HG03558 (cell line): ENCODE measurements around the gene ARHGEF1.

Experiments used
- ATAC-seq: cut with Tn5 transposase; IDR thresholded peaks from one replicate; pipeline ENCODE4 v1.9.1; 2021; ENCODE audit warnings: moderate number of reproducible peaks; ENCODE audit not compliant: unreplicated experiment; ENCODE audit errors: extremely low read depth

Gene ARHGEF1

DNA sequence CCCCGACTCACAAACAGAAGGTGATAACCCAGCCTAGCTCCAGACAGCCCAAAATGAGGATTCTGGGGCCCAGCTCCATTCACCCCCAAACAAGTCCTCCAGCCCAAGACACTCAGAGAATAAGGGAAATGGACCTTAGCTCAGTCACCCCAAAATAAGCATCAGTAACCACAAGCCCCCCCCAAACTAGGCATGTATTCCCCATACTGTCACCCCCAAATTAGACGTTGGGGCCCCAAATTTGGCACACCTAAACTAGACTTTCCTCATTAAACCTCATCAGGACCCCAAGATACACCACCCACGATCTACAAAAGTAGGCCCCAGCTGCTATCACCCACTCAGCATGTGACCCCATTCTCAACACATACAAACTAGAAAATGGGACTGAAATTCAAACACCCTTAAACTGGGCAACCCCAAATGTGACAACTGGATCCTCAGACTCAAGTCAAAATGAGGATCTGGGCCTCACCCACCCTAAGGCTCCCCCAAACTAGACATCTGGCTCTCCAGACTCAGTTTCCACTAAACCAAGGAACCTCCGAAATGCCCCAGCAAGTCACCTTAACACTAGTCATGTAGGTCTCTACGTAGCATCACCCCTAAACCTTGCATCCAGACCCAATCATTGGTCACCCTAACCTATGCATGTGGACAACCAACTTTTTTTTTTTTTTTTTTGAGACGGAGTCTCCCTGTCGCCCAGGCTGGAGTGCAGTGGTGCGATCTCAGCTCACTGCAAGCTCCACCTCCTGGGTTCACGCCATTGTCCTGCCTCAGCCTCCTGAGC is 58.6 kb downstream of the ARHGEF1 start:
- ATAC-seq = no peak

DNA sequence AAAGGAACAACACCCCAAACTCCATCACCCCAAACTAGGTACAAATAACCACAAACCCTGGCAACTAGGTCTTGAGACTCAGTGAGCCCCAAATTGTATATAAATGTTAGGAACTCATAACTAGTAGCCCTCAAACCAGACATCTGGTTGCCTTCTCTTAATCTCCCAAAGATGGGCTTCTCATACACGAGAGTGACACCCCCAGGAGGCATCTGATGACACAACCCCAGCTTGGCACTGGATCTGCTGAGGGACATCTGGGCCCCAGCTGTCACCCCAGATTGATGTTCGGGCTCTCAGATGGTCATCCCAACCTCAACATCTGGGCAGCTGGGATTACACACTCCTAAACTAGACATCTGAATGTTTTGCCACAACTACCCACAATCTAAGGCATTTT is 61.4 kb downstream of the ARHGEF1 start:
- ATAC-seq = no peak

DNA sequence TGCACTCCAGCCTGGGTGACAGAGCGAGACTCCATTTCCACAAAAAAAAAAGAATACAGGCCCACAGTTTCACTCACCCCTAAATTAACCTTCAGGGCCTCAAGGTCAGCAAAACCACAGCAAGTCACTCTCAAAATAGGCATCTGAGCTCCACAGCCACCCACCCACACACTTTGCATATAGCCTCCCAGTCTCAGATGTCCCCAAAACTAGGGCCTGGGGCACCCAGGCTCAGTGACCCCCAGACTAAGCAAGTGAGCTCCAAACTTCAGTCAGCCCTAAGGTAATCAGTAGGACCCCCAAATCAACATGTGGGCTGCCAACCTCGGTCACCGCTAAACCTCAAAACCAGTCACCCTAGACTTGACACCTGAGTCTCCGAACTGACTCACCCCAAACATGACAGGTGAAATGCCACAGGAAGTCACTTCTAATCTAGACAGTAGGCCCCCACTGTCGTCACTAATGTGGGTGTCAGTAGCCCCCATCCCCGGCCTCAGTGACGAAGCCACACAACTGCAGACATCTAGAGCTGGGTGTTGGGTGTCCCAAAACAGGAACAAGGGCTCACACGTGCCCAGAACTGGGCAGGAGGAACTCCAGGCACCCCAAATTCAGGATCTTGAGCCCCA is 62.3 kb downstream of the ARHGEF1 start:
- ATAC-seq = peak; percentile 48

DNA sequence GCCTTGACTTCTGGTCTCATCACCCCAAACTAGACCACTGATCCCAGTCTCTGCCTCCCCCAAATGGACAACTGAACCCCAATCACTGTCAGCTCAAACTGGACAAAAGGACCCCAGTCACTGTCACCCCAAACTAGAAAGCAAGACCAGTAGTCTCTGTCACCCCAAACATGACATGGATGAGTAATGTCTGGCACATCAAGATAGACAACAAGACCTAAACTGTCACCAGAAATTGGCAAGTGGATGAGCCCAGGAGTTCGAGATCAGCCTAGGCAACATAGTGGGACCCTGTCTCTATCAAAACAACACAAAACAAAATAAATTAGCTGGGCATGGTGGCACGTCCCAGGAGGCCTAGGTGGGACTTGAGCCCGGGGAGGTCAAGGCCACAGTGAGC is 64.1 kb downstream of the ARHGEF1 start:
- ATAC-seq = no peak

DNA sequence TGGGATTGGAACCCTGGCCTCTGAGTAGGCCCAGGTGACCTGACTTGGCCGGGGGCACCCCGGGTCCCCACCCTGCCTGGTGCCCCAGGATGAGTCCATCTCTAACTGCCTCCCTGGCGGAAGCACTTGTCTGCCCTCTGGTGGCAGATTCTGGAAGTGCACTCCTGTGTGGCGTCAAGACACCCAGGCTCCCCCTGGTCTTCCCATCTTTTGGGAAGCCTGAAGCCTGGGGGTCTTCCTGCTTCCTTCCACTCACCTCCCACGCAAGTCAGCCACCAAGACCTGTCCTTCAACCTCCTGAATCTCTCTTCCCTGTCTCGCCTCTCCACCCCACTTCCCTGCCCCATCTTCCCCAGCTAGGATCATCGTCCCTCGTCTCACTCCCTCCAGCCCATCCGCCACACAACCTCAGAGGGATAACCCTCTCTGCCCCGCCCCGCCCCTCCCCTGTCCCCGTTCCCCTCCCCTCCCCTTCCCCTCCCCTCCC is 68.7 kb downstream of the ARHGEF1 start:
- ATAC-seq = no peak

DNA sequence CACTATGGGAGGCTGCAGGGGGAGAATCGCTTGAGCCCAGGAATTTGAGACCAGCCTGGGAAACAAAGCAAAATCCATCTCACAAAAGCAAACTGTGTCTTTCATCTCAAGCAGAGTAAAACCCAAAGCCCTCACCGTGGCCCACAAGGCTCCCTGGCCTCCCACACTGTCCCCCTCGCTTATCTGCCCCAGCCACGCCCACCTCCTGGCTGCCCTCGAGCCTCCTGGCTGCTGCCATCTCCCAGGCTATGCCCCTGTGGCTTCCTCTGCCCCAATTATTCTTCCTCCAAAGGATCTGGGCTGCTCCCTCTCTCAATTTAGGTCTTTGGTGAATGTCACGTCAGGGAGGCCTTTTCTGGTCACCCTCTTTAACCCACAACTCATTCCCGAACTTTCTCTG is 72.5 kb downstream of the ARHGEF1 start:
- ATAC-seq = no peak

DNA sequence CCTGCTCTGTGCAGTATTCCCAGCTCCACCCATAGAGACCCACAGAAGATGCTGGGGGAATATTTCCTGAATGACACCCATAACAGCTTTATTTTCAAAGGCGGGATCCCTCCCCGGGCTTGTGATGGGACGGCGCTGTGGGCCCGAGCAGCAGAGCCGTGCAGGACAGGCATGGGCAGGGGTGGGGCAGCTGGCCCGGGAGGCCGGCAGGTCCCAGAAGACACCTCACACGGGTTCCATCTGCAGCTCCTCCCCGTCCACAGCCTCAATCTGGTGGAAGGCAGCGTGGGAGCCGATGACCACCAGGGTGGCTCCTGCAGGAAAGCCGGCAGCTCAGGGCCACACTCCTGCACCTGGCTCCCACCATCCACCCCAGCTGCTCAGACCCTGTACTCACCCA is 73.6 kb downstream of the ARHGEF1 start:
- ATAC-seq = no peak
